B cell (primary cell): ENCODE measurements around the gene CCDC88B.

Experiments
- CTCF ChIP-seq: fragments of 200-600 bp; IDR thresholded peaks from one replicate; pipeline ENCODE4 v1.8.0; 2022; ENCODE audit warnings: antibody characterized with exemption, mild to moderate bottlenecking
- EZH2 ChIP-seq: IDR thresholded peaks from 2 replicates; pipeline ENCODE4 v1.6.1; 2012; ENCODE audit warnings: borderline replicate concordance, low read depth, mild to moderate bottlenecking, moderate library complexity, low read length; ENCODE audit not compliant: insufficient read depth, poor library complexity, severe bottlenecking

- TF ChIP-seq CTCF, result no peak
- TF ChIP-seq EZH2, result no peak
These were observed 28.1 kb downstream of the CCDC88B start for GRCh38 chr11:64367931-64368672.
